ENCODE data around the gene SLC9A8. TPM values are rescaled to one million over a fixed set of nuclear protein-coding genes. Genes with fewer than 3 reads are reported as not detected.

The SLC9A8 gene
- total RNA-seq, 1 experiment from 2014 or later: 7.5 TPM

- Histone ChIP-seq H2BK12ac (ENCODE audit: insufficient read length, low read depth, low read length) (no peak overlapping the region), H3K4me2 (ENCODE audit: insufficient read depth, insufficient read length, low read length) (no peak overlapping the region), H4K8ac (replicated peaks; ENCODE audit: insufficient read length, low read depth, low read length) (no peak overlapping the region), H4K91ac (ENCODE audit: insufficient read length, low read depth, low read length) (no peak overlapping the region), H2BK120ac (ENCODE audit: low read depth, low read length, poor library complexity, severe bottlenecking) (no peak overlapping the region), H3K56ac (ENCODE audit: insufficient read length, low read depth, low read length) (no peak overlapping the region), H4K20me1 (ENCODE audit: control insufficient read depth, insufficient read depth, insufficient read length) (no peaks in the 10 kb centered on the region), H3K23ac (ENCODE audit: insufficient read length, low read depth, low read length) (no peak overlapping the region), H2AK5ac (ENCODE audit: insufficient read length, low read length) (no peak overlapping the region), H3K79me1 (ENCODE audit: insufficient read depth, low read depth, low read length, poor library complexity, severe bottlenecking) (no peaks in the 10 kb centered on the region), H3K27ac (ENCODE audit: insufficient read length, low read depth, low read length) (no peak overlapping the region), H2AFZ (ENCODE audit: low read length) (no peak overlapping the region), H2BK20ac (ENCODE audit: low read depth, low read length, poor library complexity, severe bottlenecking) (no peak overlapping the region), H3K79me2 (ENCODE audit: insufficient read depth, low read length) (no peaks in the 10 kb centered on the region), H3K27me3 (ENCODE audit: insufficient read depth, low read length) (no peaks in the 10 kb centered on the region), H3K4ac (ENCODE audit: low read depth, low read length) (no peak overlapping the region), H4K5ac (ENCODE audit: insufficient read length, low read depth, low read length) (no peak overlapping the region), H3T11ph (ENCODE audit: low read length) (no peak overlapping the region), H2BK5ac (ENCODE audit: insufficient read length, low read length) (no peak overlapping the region), H3K18ac (ENCODE audit: insufficient read length, low read depth, low read length) (no peak overlapping the region), H3K14ac (ENCODE audit: insufficient read depth, low read length) (no peak overlapping the region), H3K23me2 (ENCODE audit: insufficient read length, low read depth, low read length, poor library complexity, severe bottlenecking) (no peaks in the 10 kb centered on the region), H3K4me1 (ENCODE audit: insufficient read depth, low read length) (no peaks in the 10 kb centered on the region), H3K9me3 (ENCODE audit: control insufficient read depth, low read depth, low read length) (no peaks in the 10 kb centered on the region), H3K9ac (ENCODE audit: extremely low read depth, insufficient read length, low read length) (no peak overlapping the region), H2BK15ac (ENCODE audit: low read depth, low read length) (no peak overlapping the region)
- TF ChIP-seq, protein P1, sequence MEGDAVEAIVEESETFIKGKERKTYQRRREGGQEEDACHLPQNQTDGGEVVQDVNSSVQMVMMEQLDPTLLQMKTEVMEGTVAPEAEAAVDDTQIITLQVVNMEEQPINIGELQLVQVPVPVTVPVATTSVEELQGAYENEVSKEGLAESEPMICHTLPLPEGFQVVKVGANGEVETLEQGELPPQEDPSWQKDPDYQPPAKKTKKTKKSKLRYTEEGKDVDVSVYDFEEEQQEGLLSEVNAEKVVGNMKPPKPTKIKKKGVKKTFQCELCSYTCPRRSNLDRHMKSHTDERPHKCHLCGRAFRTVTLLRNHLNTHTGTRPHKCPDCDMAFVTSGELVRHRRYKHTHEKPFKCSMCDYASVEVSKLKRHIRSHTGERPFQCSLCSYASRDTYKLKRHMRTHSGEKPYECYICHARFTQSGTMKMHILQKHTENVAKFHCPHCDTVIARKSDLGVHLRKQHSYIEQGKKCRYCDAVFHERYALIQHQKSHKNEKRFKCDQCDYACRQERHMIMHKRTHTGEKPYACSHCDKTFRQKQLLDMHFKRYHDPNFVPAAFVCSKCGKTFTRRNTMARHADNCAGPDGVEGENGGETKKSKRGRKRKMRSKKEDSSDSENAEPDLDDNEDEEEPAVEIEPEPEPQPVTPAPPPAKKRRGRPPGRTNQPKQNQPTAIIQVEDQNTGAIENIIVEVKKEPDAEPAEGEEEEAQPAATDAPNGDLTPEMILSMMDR (conservative IDR thresholded peaks at IDR 0.05): no peak
- Mint-ChIP-seq H3K27me3 (ENCODE audit: low read depth) (peaks cover 1% of the 10 kb centered on the region), H3K4me1 (peaks cover 0 to 9% of the 10 kb centered on the region in 2 experiments; a peak in 2 of 4 replicates), H3K9me3 (no peaks in the 10 kb centered on the region), H3K36me3 (ENCODE audit: insufficient read depth in 1 of 3, low read depth in 3 of 3) (no peaks in the 10 kb centered on the region), H3K4me3 (no peak overlapping the region), H3K27ac (no peak overlapping the region; a peak in 1 of 7 replicates)
- no peak for DNase-seq
- no CpG with 5 or more reads among the region's 10 CpGs for WGBS (ENCODE audit: extremely low coverage, insufficient read length, low lambda C conversion rate)
Observed at GRCh38 chr20:49794336-49795134, 18.1 kb upstream of the SLC9A8 start.

All from H9 (cell line).